Mesendoderm (in vitro differentiated cells): ENCODE data around the gene TSC22D2.
"Not testable (repeated sequence)": the region's sequence is repeated elsewhere in the genome, so short reads cannot be mapped to it uniquely, and the experiment has no call there.

Source experiments
- DNase-seq: peaks from one replicate; pipeline ENCODE4 v3.0.0; 2013
- H2AK5ac ChIP-seq: 2 replicates; pipeline ENCODE4 v1.6.1; 2013; ENCODE audit warnings: low read length, inconsistent platforms
- H2BK120ac ChIP-seq: 2 replicates; pipeline ENCODE4 v1.6.1; 2013; ENCODE audit warnings: low read depth, mild to moderate bottlenecking, low read length, moderate library complexity, mixed read lengths
- H2BK15ac ChIP-seq: replicated peaks from 2 replicates; pipeline ENCODE4 v1.6.1; 2013; ENCODE audit warnings: low read depth, mild to moderate bottlenecking, moderate library complexity
- H2BK5ac ChIP-seq: 2 replicates; pipeline ENCODE4 v1.6.1; 2013; ENCODE audit warnings: low read length, inconsistent platforms
- H3K18ac ChIP-seq: 2 replicates; pipeline ENCODE4 v1.6.1; 2013; ENCODE audit warnings: mild to moderate bottlenecking, low read length, mixed read lengths
- H3K23ac ChIP-seq: one replicate; pipeline ENCODE4 v1.6.1; 2013; ENCODE audit warnings: low read length
- H3K27ac ChIP-seq: 2 replicates; pipeline ENCODE4 v1.5.1; 2013; ENCODE audit warnings: low read depth, mild to moderate bottlenecking, inconsistent platforms, low read length, moderate library complexity
- H3K27me3 ChIP-seq: 2 replicates; pipeline ENCODE4 v1.6.1; 2013; ENCODE audit warnings: low read length, control low read depth, mild to moderate bottlenecking, inconsistent platforms; ENCODE audit not compliant: insufficient read depth, poor library complexity
- H3K36me3 ChIP-seq: 2 replicates; pipeline ENCODE4 v1.6.1; 2013; ENCODE audit warnings: low read length, inconsistent platforms; ENCODE audit not compliant: control insufficient read depth, insufficient read depth
- H3K4ac ChIP-seq: one replicate; pipeline ENCODE4 v1.6.1; 2013; ENCODE audit warnings: low read depth, mild to moderate bottlenecking, low read length, moderate library complexity
- H3K4me1 ChIP-seq: 2 replicates; pipeline ENCODE4 v1.6.1; 2013; ENCODE audit warnings: low read depth, low read length, inconsistent platforms; ENCODE audit not compliant: control insufficient read depth
- H3K4me2 ChIP-seq: 2 replicates; pipeline ENCODE4 v1.6.1; 2013; ENCODE audit warnings: low read length
- H3K4me3 ChIP-seq: 2 replicates; pipeline ENCODE4 v1.5.1; 2013; ENCODE audit warnings: mild to moderate bottlenecking, low read length
- H3K56ac ChIP-seq: one replicate; pipeline ENCODE4 v1.6.1; 2013; ENCODE audit warnings: low read length
- H3K79me1 ChIP-seq: 2 replicates; pipeline ENCODE4 v1.6.1; 2013; ENCODE audit warnings: low read length, inconsistent platforms
- H3K79me2 ChIP-seq: 2 replicates; pipeline ENCODE4 v1.6.1; 2013; ENCODE audit warnings: mild to moderate bottlenecking, low read length; ENCODE audit not compliant: control insufficient read depth, insufficient read depth
- H3K9ac ChIP-seq: 2 replicates; pipeline ENCODE4 v1.6.1; 2013; ENCODE audit warnings: low read length, inconsistent platforms
- H4K5ac ChIP-seq: one replicate; pipeline ENCODE4 v1.6.1; 2013; ENCODE audit warnings: low read length
- H4K8ac ChIP-seq: one replicate; pipeline ENCODE4 v1.6.1; 2013; ENCODE audit warnings: low read depth, mild to moderate bottlenecking, control low read depth, low read length, moderate library complexity
- WGBS: extraction: QIAGEN DNeasy Blood & Tissue Kit; methylation state at CpG from one replicate; pipeline ENCODE4 v1.1.7; 2013; ENCODE audit warnings: low lambda C conversion rate, missing lambda C conversion rate; ENCODE audit not compliant: insufficient coverage; ENCODE audit errors: extremely low coverage; 5-methylcytosine and 5-hydroxymethylcytosine counted together

Gene TSC22D2

DNA sequence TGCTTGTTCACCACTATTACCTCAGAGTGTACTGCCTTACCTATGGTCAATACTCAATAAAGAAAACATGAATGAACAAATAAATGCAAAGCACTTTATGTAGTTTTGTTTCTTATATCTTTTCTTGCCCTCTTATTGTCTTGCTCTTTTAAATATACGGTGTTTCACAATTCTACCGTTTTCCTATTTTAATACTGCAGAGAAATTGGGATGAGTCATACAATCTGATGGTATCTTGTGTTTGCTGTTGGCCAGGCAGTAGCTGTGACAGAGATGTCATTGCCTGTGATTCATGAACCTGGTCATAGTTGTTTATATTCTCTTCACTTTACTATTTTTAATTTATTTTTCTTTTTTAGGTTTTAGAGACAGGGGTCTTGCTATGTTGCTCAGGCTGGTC is 89.9 kb downstream of the TSC22D2 start:
- H2BK15ac ChIP-seq, result no peak overlapping the region
- no peak overlapping the region for H3K4ac ChIP-seq
- no peak overlapping the region for H3K4me3 ChIP-seq
- no peak overlapping the region for H4K8ac ChIP-seq
- H3K79me1 ChIP-seq, result no peaks in the 10 kb centered on the region
- H3K4me1 ChIP-seq, result no peaks in the 10 kb centered on the region
- H2BK120ac ChIP-seq, result no peak overlapping the region
- WGBS, result no CpG with 5 or more reads among the region's 2 CpGs
- no peaks in the 10 kb centered on the region for H3K36me3 ChIP-seq
- no peaks in the 10 kb centered on the region for H3K79me2 ChIP-seq
- H4K5ac ChIP-seq, result no peak overlapping the region
- no peaks in the 10 kb centered on the region for H3K27me3 ChIP-seq
- H3K18ac ChIP-seq, result no peak overlapping the region
- DNase-seq, result no peak
- H3K23ac ChIP-seq, result no peak overlapping the region
- H3K9ac ChIP-seq, result no peak overlapping the region
- no peak overlapping the region for H3K4me2 ChIP-seq
- no peak overlapping the region for H2AK5ac ChIP-seq
- H3K56ac ChIP-seq, result no peak overlapping the region
- no peak overlapping the region for H3K27ac ChIP-seq
- H2BK5ac ChIP-seq, result no peak overlapping the region

GRCh38 chr3:150500960-150501359 is 92.9 kb downstream of the TSC22D2 start:
- not testable (repeated sequence) for H3K4me2 ChIP-seq, H3K4ac ChIP-seq, H4K5ac ChIP-seq, H3K4me3 ChIP-seq, H3K56ac ChIP-seq, H3K9ac ChIP-seq, H3K18ac ChIP-seq, H3K27ac ChIP-seq, H3K79me2 ChIP-seq, DNase-seq, H2BK15ac ChIP-seq, H3K36me3 ChIP-seq, H4K8ac ChIP-seq, H2AK5ac ChIP-seq, H3K23ac ChIP-seq, H3K79me1 ChIP-seq, H3K4me1 ChIP-seq, H2BK120ac ChIP-seq, H3K27me3 ChIP-seq, H2BK5ac ChIP-seq
- no CpG with 5 or more reads among the region's 1 CpG for WGBS

DNA sequence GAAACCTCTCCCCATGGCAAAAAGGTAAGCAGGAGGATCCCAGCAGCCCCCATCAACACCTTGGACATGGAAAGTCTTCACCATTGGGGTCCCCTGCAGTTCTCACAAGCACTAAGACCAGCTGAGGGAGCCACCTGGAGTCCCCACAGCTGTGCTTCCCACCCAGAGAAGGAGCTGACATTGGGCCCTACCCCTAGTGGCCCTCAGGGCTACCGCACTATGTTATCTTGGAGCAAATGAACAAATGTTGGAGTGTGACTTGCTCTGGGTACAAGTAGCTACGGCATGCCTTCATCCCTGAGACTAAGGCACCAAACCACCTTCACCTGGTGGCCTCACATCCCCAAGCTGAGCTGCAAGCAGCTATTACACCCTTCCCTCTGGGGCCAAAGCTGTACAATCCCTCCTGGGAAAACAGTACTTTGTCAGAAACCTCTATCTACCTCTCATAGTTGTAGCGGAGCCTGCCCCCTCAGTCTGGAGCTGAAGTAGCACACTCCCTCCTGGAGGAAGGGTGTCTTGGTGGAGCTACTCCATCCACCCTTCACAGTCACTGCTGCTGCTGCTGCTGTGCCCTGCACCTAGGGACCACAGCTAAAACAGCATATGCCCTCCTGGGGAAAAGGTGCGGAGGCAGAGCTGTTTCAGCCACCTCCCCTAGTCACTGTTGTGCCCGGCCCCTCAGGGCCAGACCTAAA is 95.5 kb downstream of the TSC22D2 start:
- H3K4ac ChIP-seq, result no peak overlapping the region
- H3K36me3 ChIP-seq, result no peaks in the 10 kb centered on the region
- no peaks in the 10 kb centered on the region for H3K79me1 ChIP-seq
- no peak overlapping the region for H2BK15ac ChIP-seq
- H3K79me2 ChIP-seq, result no peaks in the 10 kb centered on the region
- no peak overlapping the region for H2AK5ac ChIP-seq
- H3K27ac ChIP-seq, result no peak overlapping the region
- no peaks in the 10 kb centered on the region for H3K27me3 ChIP-seq
- H3K4me2 ChIP-seq, result no peak overlapping the region
- no peak overlapping the region for H3K9ac ChIP-seq
- H3K4me3 ChIP-seq, result no peak overlapping the region
- H3K23ac ChIP-seq, result no peak overlapping the region
- DNase-seq, result peak; percentile 51
- H2BK120ac ChIP-seq, result no peak overlapping the region
- H4K8ac ChIP-seq, result no peak overlapping the region
- no peak overlapping the region for H4K5ac ChIP-seq
- no peaks in the 10 kb centered on the region for H3K4me1 ChIP-seq
- no peak overlapping the region for H3K56ac ChIP-seq
- H2BK5ac ChIP-seq, result no peak overlapping the region
- no peak overlapping the region for H3K18ac ChIP-seq
- no CpG with 5 or more reads among the region's 5 CpGs for WGBS

GRCh38 chr3:150504483-150504882 is 96.4 kb downstream of the TSC22D2 start:
- H4K8ac ChIP-seq, result no peak overlapping the region
- no peak overlapping the region for H3K4me2 ChIP-seq
- no CpG with 5 or more reads among the region's 3 CpGs for WGBS
- no peaks in the 10 kb centered on the region for H3K27me3 ChIP-seq
- H3K56ac ChIP-seq, result no peak overlapping the region
- no peak overlapping the region for H3K9ac ChIP-seq
- no peak overlapping the region for H2BK120ac ChIP-seq
- no peaks in the 10 kb centered on the region for H3K4me1 ChIP-seq
- H4K5ac ChIP-seq, result no peak overlapping the region
- no peak for DNase-seq
- H2BK15ac ChIP-seq, result no peak overlapping the region
- no peak overlapping the region for H3K4ac ChIP-seq
- H2AK5ac ChIP-seq, result no peak overlapping the region
- no peak overlapping the region for H3K4me3 ChIP-seq
- no peaks in the 10 kb centered on the region for H3K79me1 ChIP-seq
- H3K36me3 ChIP-seq, result no peaks in the 10 kb centered on the region
- H3K18ac ChIP-seq, result no peak overlapping the region
- no peak overlapping the region for H3K27ac ChIP-seq
- no peak overlapping the region for H2BK5ac ChIP-seq
- no peak overlapping the region for H3K23ac ChIP-seq
- no peaks in the 10 kb centered on the region for H3K79me2 ChIP-seq

DNA sequence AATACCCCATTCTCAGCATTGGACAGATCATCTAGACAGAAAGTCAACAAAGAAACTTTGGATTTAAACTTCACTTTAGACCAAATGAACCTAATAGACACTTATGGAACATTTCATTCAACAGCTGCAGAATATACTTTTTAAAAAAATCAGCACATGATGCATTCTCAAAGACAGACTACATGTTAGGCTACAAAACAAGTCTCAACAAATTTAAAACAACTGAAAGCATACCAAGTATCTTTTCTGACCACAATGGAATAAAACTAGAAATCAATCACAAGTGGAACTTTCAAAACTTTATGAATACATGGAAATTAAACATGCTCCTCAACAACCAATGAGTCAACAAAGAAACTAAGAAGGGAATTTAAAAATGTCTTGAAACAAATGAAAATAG is 100.3 kb downstream of the TSC22D2 start:
- no peak overlapping the region for H2BK5ac ChIP-seq
- H3K79me1 ChIP-seq, result no peaks in the 10 kb centered on the region
- no peak overlapping the region for H4K5ac ChIP-seq
- no peak overlapping the region for H2AK5ac ChIP-seq
- H3K23ac ChIP-seq, result no peak overlapping the region
- H3K56ac ChIP-seq, result no peak overlapping the region
- no peak overlapping the region for H2BK120ac ChIP-seq
- no peak overlapping the region for H3K27ac ChIP-seq
- no peaks in the 10 kb centered on the region for H3K4me1 ChIP-seq
- no peak overlapping the region for H2BK15ac ChIP-seq
- no peaks in the 10 kb centered on the region for H3K27me3 ChIP-seq
- H3K9ac ChIP-seq, result no peak overlapping the region
- H3K4me3 ChIP-seq, result no peak overlapping the region
- H3K18ac ChIP-seq, result no peak overlapping the region
- no peak overlapping the region for H3K4ac ChIP-seq
- H3K79me2 ChIP-seq, result no peaks in the 10 kb centered on the region
- no peak overlapping the region for H3K4me2 ChIP-seq
- H3K36me3 ChIP-seq, result no peaks in the 10 kb centered on the region
- H4K8ac ChIP-seq, result no peak overlapping the region
- DNase-seq, result no peak

- no peaks in the 10 kb centered on the region for H3K79me2 ChIP-seq
- no peak for DNase-seq
- no peak overlapping the region for H3K27ac ChIP-seq
- no peaks in the 10 kb centered on the region for H3K36me3 ChIP-seq
- H3K4me1 ChIP-seq, result no peaks in the 10 kb centered on the region
- H2BK5ac ChIP-seq, result no peak overlapping the region
- no peak overlapping the region for H4K5ac ChIP-seq
- no peak overlapping the region for H2BK120ac ChIP-seq
- H3K9ac ChIP-seq, result no peak overlapping the region
- no peaks in the 10 kb centered on the region for H3K79me1 ChIP-seq
- no peak overlapping the region for H2BK15ac ChIP-seq
- no peaks in the 10 kb centered on the region for H3K27me3 ChIP-seq
- H3K23ac ChIP-seq, result no peak overlapping the region
- no peak overlapping the region for H3K4ac ChIP-seq
- H3K56ac ChIP-seq, result no peak overlapping the region
- no peak overlapping the region for H3K4me3 ChIP-seq
- no CpG with 5 or more reads among the region's 2 CpGs for WGBS
- no peak overlapping the region for H2AK5ac ChIP-seq
- H3K18ac ChIP-seq, result no peak overlapping the region
- H4K8ac ChIP-seq, result no peak overlapping the region
- H3K4me2 ChIP-seq, result no peak overlapping the region
Observed at GRCh38 chr3:150509780-150510179, 101.7 kb downstream of the TSC22D2 start.
